ENCODE results near the gene AAK1.

Gene AAK1

GRCh38 chr2:69644506-69644979 is 1.0 kb upstream of the AAK1 start:
- FAIRE-seq (no peak), DNase-seq (ENCODE audit: insufficient read length, low spot score) (no peak)
- TF ChIP-seq CTCF (IDR thresholded peaks at IDR 0.05; ENCODE audit: insufficient read depth, missing control alignments): no peak

GRCh38 chr2:69642709-69643601 is 584 bp downstream of the AAK1 start:
- no peak for FAIRE-seq
- DNase-seq (ENCODE audit: insufficient read length, low spot score): no peak
- no peak for TF ChIP-seq CTCF (IDR thresholded peaks at IDR 0.05; ENCODE audit: insufficient read depth, missing control alignments)

- DNase-seq (ENCODE audit: insufficient read length, low spot score) (no peak), FAIRE-seq (no peak)
- no peak for TF ChIP-seq CTCF (IDR thresholded peaks at IDR 0.05; ENCODE audit: insufficient read depth, missing control alignments)
Observed at GRCh38 chr2:69641887-69642708, 1.4 kb downstream of the AAK1 start.

- FAIRE-seq (no peak), DNase-seq (ENCODE audit: insufficient read length, low spot score) (no peak)
- TF ChIP-seq CTCF (IDR thresholded peaks at IDR 0.05; ENCODE audit: insufficient read depth, missing control alignments): no peak
Observed at GRCh38 chr2:69641471-69641870, 2.1 kb downstream of the AAK1 start.

GRCh38 chr2:69639266-69639665 is 4.3 kb downstream of the AAK1 start:
- FAIRE-seq: no peak
- no peak for DNase-seq (ENCODE audit: insufficient read length, low spot score)
- TF ChIP-seq CTCF (IDR thresholded peaks at IDR 0.05; ENCODE audit: insufficient read depth, missing control alignments): no peak

- DNase-seq (ENCODE audit: insufficient read length, low spot score) (no peak), FAIRE-seq (no peak)
- no peak for TF ChIP-seq CTCF (IDR thresholded peaks at IDR 0.05; ENCODE audit: insufficient read depth, missing control alignments)
Observed at GRCh38 chr2:69638630-69639029, 4.9 kb downstream of the AAK1 start.
